HEK293 (cell line): ENCODE results near the gene DDB1.

Experiments used
- CTCF ChIA-PET: fragments of 350-600 bp; formaldehyde crosslinking; extraction: SDS; loops from one replicate; lab custom pipeline; 2021; ENCODE audit warnings: antibody characterized with exemption; lab: Yijun Ruan, JAX
- POLR2A ChIA-PET: fragments of 300-600 bp; formaldehyde crosslinking; extraction: SDS; loops from one replicate; lab custom pipeline; 2020; ENCODE audit warnings: antibody characterized with exemption, inconsistent platforms; lab: Yijun Ruan, JAX
- H3K27ac ChIP-seq: fragments of 200-500 bp; sonication (Bioruptor generic); 2 replicates; pipeline ENCODE4 v1.5.1; 2014; ENCODE audit warnings: low read depth, low read length, control low read depth, inconsistent platforms; ENCODE audit errors: extremely low read depth
- H3K36me3 ChIP-seq, 2 experiments: fragments of 200-500 bp in 1 of 2; sonication (Bioruptor generic) in 1 of 2; 1 replicate in 1 of 2; 2 replicates in 1 of 2; pipeline ENCODE4 v1.5.1; 2014 to 2017; ENCODE audit warnings: inconsistent platforms in 2 of 2, low read length in 2 of 2; ENCODE audit not compliant: control insufficient read depth in 2 of 2, insufficient read depth in 1 of 2
- H3K4me1 ChIP-seq: fragments of 200-500 bp; sonication (Bioruptor generic); 2 replicates; pipeline ENCODE4 v1.5.1; 2014; ENCODE audit warnings: mild to moderate bottlenecking, low read length, inconsistent platforms; ENCODE audit not compliant: control insufficient read depth, insufficient read depth
- H3K4me3 ChIP-seq: 2 replicates; pipeline ENCODE4 v1.5.1; 2011; ENCODE audit warnings: low read depth, mild to moderate bottlenecking, control low read depth, low read length, moderate library complexity
- H3K9me3 ChIP-seq: fragments of 200-500 bp; sonication (Bioruptor generic); 2 replicates; pipeline ENCODE4 v1.5.1; 2014; ENCODE audit warnings: low read depth, low read length, inconsistent platforms; ENCODE audit not compliant: control insufficient read depth, insufficient read depth
- EGR2 ChIP-seq: fragments of 450-650 bp; formaldehyde crosslinking; IDR thresholded peaks from 2 replicates; pipeline ENCODE4 v1.5.1; 2016; ENCODE audit warnings: low read depth, missing biosample characterization, missing genetic modification characterization
- KLF9 ChIP-seq: fragments of 450-650 bp; formaldehyde crosslinking; IDR thresholded peaks from 2 replicates; pipeline ENCODE4 v1.5.1; 2016; ENCODE audit warnings: missing biosample characterization, missing genetic modification characterization, low read depth
- ZBTB17 ChIP-seq: fragments of 450-650 bp; formaldehyde crosslinking; IDR thresholded peaks from 2 replicates; pipeline ENCODE4 v1.5.1; 2016; ENCODE audit warnings: missing biosample characterization, missing genetic modification characterization
- ZBTB7A ChIP-seq: fragments of 450-650 bp; formaldehyde crosslinking; IDR thresholded peaks from 2 replicates; pipeline ENCODE4 v1.5.1; 2016; ENCODE audit warnings: low read depth, missing biosample characterization, missing genetic modification characterization
- ZEB2 ChIP-seq: fragments of 450-650 bp; formaldehyde crosslinking; IDR thresholded peaks from 2 replicates; pipeline ENCODE4 v1.5.1; 2016; ENCODE audit warnings: missing biosample characterization, missing genetic modification characterization
- ZFP41 ChIP-seq: fragments of 450-650 bp; formaldehyde crosslinking; IDR thresholded peaks from 2 replicates; pipeline ENCODE4 v1.5.1; 2016; ENCODE audit warnings: missing biosample characterization, missing genetic modification characterization, borderline replicate concordance
- ZNF335 ChIP-seq: fragments of 450-650 bp; formaldehyde crosslinking; conservative IDR thresholded peaks from 2 replicates; pipeline ENCODE4 v1.5.1; 2016; ENCODE audit warnings: missing biosample characterization, missing genetic modification characterization
- ZNF37A ChIP-seq: fragments of 450-650 bp; IDR thresholded peaks from 2 replicates; pipeline ENCODE4 v1.5.1; 2018; ENCODE audit warnings: missing biosample characterization, missing genetic modification characterization
- ZNF48 ChIP-seq: fragments of 450-650 bp; formaldehyde crosslinking; IDR thresholded peaks from 2 replicates; pipeline ENCODE4 v1.5.1; 2016; ENCODE audit warnings: missing biosample characterization, missing genetic modification characterization
- ZNF514 ChIP-seq: fragments of 450-650 bp; formaldehyde crosslinking; IDR thresholded peaks from 2 replicates; pipeline ENCODE4 v1.5.1; 2016; ENCODE audit warnings: missing biosample characterization, missing genetic modification characterization
- ZNF518A ChIP-seq: fragments of 450-650 bp; formaldehyde crosslinking; conservative IDR thresholded peaks from 2 replicates; pipeline ENCODE4 v1.5.1; 2016; ENCODE audit warnings: low read depth, missing biosample characterization, missing genetic modification characterization
- ZNF544 ChIP-seq: fragments of 450-650 bp; formaldehyde crosslinking; IDR thresholded peaks from 2 replicates; pipeline ENCODE4 v1.5.0; 2017; ENCODE audit warnings: missing biosample characterization, missing genetic modification characterization
- ZNF623 ChIP-seq: fragments of 450-650 bp; formaldehyde crosslinking; IDR thresholded peaks from 2 replicates; pipeline ENCODE4 v1.5.1; 2016; ENCODE audit warnings: missing biosample characterization, missing genetic modification characterization
- ZNF624 ChIP-seq: fragments of 450-650 bp; formaldehyde crosslinking; IDR thresholded peaks from 2 replicates; pipeline ENCODE4 v1.5.1; 2017; ENCODE audit warnings: missing biosample characterization, missing genetic modification characterization
- ZNF626 ChIP-seq: fragments of 450-650 bp; sonication (Bioruptor Pico); formaldehyde crosslinking; IDR thresholded peaks from 2 replicates; pipeline ENCODE4 v1.5.1; 2018; ENCODE audit warnings: missing biosample characterization, missing genetic modification characterization, inconsistent platforms
- ZNF660 ChIP-seq: fragments of 450-650 bp; IDR thresholded peaks from 2 replicates; pipeline ENCODE4 v1.5.1; 2018; ENCODE audit warnings: missing biosample characterization, mild to moderate bottlenecking, missing genetic modification characterization
- ZNF791 ChIP-seq: fragments of 450-650 bp; formaldehyde crosslinking; IDR thresholded peaks from 2 replicates; pipeline ENCODE4 v1.5.1; 2016; ENCODE audit warnings: missing biosample characterization, missing genetic modification characterization
- ZNF843 ChIP-seq: fragments of 450-650 bp; formaldehyde crosslinking; IDR thresholded peaks from 2 replicates; pipeline ENCODE4 v1.5.1; 2016; ENCODE audit warnings: missing biosample characterization, missing genetic modification characterization
- ZSCAN16 ChIP-seq: fragments of 450-650 bp; formaldehyde crosslinking; IDR thresholded peaks from 2 replicates; pipeline ENCODE4 v1.5.1; 2016; ENCODE audit warnings: missing biosample characterization, missing genetic modification characterization

The DDB1 gene

GRCh38 chr11:61345170-61345610 is 12.3 kb upstream of the DDB1 start:
- Histone ChIP-seq H3K4me3 (no peak overlapping the region), H3K9me3 (no peaks in the 10 kb centered on the region), H3K36me3 (peaks cover 0 to 82% of the 10 kb centered on the region in 2 experiments; a peak in 1 of 3 replicates), H3K27ac (no peak overlapping the region), H3K4me1 (no peaks in the 10 kb centered on the region)
- CTCF ChIA-PET = interaction anchor here (0.6 to 0.7 kb wide), 2 partner anchors 9 to 446 kb away, joined by 4 read pairs; no protein-coding TSS in a partner anchor
- TF ChIP-seq ZBTB17 (tag by site-specific recombination) (peak; percentile 51), ZNF37A (no peak)
- POLR2A ChIA-PET = interaction anchor here (1.5 kb wide), 1 partner anchor 17 kb away, joined by 4 read pairs; the partner anchor contains the start of genes CYB561A3 and TMEM138

- ChIA-PET CTCF (interaction anchor here (0.7 kb wide), 1 partner anchor 444 kb away, joined by 4 read pairs; no protein-coding TSS in a partner anchor), POLR2A (no interaction called here)
- TF ChIP-seq ZNF624 (tag by site-specific recombination) = no peak
- no peak for TF ChIP-seq ZNF518A
- no peak for TF ChIP-seq ZBTB7A (tag by site-specific recombination)
- TF ChIP-seq ZNF514 (tag by site-specific recombination) = no peak
- no peak for TF ChIP-seq ZNF48 (tag by site-specific recombination)
- TF ChIP-seq EGR2 (tag by site-specific recombination) = no peak
- no peak for TF ChIP-seq ZNF626 (tag by site-specific recombination)
- no peak for TF ChIP-seq ZNF843 (tag by site-specific recombination)
- no peak for TF ChIP-seq ZNF623 (tag by site-specific recombination)
- TF ChIP-seq ZEB2 (tag by site-specific recombination) = no peak
- TF ChIP-seq ZNF791 = no peak
- no peak for TF ChIP-seq KLF9 (tag by site-specific recombination)
- no peak for TF ChIP-seq ZFP41
- TF ChIP-seq ZNF544 (tag by site-specific recombination) = no peak
- TF ChIP-seq ZSCAN16 = no peak
- no peak for TF ChIP-seq ZNF660 (tag by site-specific recombination)
- no peak for TF ChIP-seq ZNF335 (tag by site-specific recombination)
- no peak overlapping the region for H3K27ac ChIP-seq
- no peaks in the 10 kb centered on the region for H3K4me1 ChIP-seq
- no peak overlapping the region for H3K4me3 ChIP-seq
- peaks cover 0 to 78% of the 10 kb centered on the region in 2 experiments; a peak in 1 of 3 replicates for H3K36me3 ChIP-seq
- H3K9me3 ChIP-seq = no peaks in the 10 kb centered on the region
Measured at GRCh38 chr11:61343792-61344745, 11.2 kb upstream of the DDB1 start.
